ENCODE results near the gene SOS1. TPM values are rescaled to one million over a fixed set of nuclear protein-coding genes. Genes with fewer than 3 reads are reported as not detected.

The SOS1 gene
- total RNA-seq, 2 experiments from 2014 or later, result 62.1 to 68.7 TPM

DNA sequence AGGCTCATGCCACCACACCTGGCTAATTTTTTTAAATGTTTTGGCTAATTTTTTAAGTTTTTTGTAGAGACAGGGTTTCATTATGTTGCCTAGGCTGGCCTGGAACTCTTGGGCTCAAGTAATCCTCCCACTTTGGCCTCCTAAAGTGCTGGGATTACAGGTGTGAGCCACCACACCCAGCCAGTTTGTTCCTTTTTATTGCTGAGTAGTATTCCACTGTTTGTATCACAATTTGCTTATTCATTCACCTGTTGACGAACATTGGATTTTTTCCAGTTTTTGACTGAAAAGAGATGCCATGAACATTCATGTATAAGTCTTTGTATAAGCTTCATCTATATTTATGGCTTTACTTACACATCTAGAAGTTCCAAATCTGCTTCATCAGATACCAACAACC, 5.3 kb downstream of the SOS1 start:
- ChIA-PET POLR2A (no interaction called here), CTCF (interaction anchor here (1.1 kb wide), 1 partner anchor 115 kb away, joined by 3 read pairs; no protein-coding TSS in a partner anchor)

GRCh38 chr2:39114771-39115170, 6.1 kb downstream of the SOS1 start:
- POLR2A ChIA-PET, result no interaction called here
- CTCF ChIA-PET, result no interaction called here

- ChIA-PET CTCF (no interaction called here), POLR2A (no interaction called here)
Measured at GRCh38 chr2:39109537-39109936, 11.3 kb downstream of the SOS1 start.

GRCh38 chr2:39108377-39108776, 12.5 kb downstream of the SOS1 start:
- ChIA-PET POLR2A (interaction anchor here (0.6 kb wide), 1 partner anchor 48 kb away, joined by 3 read pairs; no protein-coding TSS in a partner anchor), CTCF (no interaction called here)

DNA sequence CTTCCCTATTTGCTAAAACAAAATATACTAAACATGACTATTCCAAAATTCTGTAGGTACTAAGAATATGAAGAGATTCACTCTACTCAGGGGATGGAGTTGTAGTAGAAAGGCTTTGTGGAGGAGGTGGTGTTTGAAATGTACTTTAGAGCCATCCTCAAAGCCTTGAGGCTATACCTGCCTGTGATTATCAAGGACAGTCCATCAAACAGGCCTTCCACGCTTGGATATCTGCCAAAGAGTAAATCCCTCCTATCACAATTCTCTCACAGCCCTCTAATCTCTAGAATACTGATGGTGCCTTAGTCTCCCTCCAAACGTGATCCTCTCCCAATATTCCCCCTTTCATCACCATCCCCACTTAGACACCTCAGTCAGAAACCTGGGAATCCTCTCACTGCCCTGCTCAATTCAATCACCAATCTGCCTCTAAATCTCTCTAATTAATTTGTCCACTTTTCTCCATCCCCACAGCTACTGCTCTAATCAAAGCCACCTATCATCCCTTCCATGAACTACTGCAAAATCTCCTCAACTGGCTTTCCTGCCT, 13.1 kb downstream of the SOS1 start:
- ChIA-PET CTCF (no interaction called here), POLR2A (no interaction called here)

- POLR2A ChIA-PET, result interaction anchor here (0.7 kb wide), 1 partner anchor 17 kb away, joined by 4 read pairs; no protein-coding TSS in a partner anchor
- CTCF ChIA-PET, result no interaction called here
Measured at GRCh38 chr2:39107156-39107555, 13.7 kb downstream of the SOS1 start.

DNA sequence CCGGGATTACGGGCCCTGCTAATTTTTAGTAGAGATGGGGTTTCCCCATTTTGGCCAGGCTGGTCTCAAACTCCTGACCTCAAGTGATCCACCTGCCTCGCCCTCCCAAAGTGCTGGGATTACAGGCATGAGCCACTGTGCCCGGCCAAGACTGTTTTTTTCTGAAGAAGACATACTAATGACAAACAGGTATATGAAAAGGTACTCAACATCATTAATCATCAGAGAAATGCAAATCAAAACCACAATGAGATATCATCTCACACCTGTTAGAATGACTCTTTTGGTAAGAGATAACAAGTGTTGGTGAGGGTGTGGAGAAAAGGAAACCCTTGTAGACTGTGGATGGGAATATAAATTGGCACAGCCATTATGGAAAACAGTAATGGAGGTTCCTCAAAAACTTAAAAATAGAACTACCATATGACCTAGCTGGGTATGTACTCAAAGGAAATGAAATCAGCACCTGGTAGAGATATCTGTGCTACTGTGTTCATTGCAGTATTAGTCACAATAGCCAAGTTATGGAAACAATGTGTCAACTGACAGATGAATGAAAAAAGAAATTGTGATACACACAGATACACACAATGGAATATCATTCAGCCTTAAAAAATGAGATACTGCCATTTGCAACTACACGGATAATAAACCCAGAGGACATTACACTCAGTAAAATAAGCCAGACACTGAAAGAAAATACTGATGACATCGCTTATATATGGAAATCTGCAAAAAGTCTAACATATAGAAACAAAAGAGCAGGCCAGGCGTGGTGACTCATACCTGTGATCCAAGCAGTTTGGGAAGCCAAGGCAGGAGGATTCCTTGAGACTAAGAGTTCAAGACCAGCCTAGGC, 20.8 kb downstream of the SOS1 start:
- CTCF ChIA-PET, result interaction anchor here (1.2 kb wide), 1 partner anchor 28 kb away, joined by 4 read pairs; no protein-coding TSS in a partner anchor
- POLR2A ChIA-PET, result no interaction called here

GRCh38 chr2:39099310-39099869, 21.5 kb downstream of the SOS1 start:
- ChIA-PET POLR2A (no interaction called here), CTCF (interaction anchor here (1.2 kb wide), 1 partner anchor 29 kb away, joined by 4 read pairs; no protein-coding TSS in a partner anchor)

- ChIA-PET POLR2A (no interaction called here), CTCF (no interaction called here)
Measured at GRCh38 chr2:39095624-39096023, 25.2 kb downstream of the SOS1 start.

DNA sequence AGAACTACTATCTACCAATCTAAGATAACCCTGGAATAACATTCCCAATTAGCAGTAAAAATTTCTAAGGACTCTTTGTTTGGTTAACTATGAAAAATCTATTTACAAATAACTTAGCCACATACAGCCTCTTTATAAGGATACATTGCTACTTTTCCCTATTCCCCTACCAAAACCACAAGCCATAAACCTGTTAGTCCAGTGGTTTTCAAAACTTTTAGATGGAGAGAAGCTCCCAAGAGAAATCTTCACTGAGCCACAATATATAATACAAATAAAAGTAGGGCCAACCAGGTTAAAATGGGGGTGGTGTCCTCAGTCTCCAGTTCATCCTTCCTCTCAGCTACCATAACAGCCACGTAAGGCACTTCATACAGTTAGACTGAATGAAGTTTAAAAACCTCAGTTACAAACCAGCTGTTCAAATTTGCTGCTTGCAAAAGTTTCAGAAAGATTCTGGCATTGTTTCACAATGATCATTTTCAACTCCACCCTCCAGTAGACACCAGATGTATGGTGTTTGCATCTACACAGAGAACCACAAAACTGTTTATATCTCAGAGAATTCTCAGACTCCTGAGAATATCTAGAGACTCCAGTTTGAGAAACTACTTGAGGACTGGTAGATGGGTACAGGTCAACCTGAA, 26.0 kb downstream of the SOS1 start:
- POLR2A ChIA-PET, result no interaction called here
- CTCF ChIA-PET, result interaction anchor here (1.2 kb wide), 1 partner anchor 135 kb away, joined by 3 read pairs; no protein-coding TSS in a partner anchor

GRCh38 chr2:39093218-39093898, 27.5 kb downstream of the SOS1 start:
- POLR2A ChIA-PET, result no interaction called here
- CTCF ChIA-PET, result no interaction called here

GRCh38 chr2:39091543-39091942, 29.3 kb downstream of the SOS1 start:
- ChIA-PET CTCF (no interaction called here), POLR2A (no interaction called here)

- CTCF ChIA-PET, result no interaction called here
- POLR2A ChIA-PET, result no interaction called here
Measured at GRCh38 chr2:39091063-39091462, 29.8 kb downstream of the SOS1 start.

DNA sequence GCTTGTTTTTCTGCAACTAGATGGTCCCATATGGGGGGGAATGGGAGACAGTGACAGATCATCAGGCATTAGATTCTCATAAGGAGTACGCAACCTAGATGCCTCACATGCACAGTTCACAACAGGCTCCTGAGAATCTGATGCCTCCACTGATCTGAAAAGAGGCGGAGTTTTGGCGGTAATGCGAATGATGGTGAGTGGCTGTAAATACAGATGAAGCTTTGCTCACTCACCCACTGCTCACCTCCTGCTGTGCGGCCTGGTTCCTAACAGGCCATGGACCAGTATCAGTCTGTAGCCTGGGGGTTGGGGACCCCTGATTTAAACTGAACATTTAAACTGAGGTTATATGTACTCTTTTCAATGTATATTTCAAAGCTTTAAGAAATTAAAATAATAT, 40.7 kb downstream of the SOS1 start:
- POLR2A ChIA-PET, result no interaction called here
- CTCF ChIA-PET, result no interaction called here

- ChIA-PET POLR2A (no interaction called here), CTCF (interaction anchor here (1.7 kb wide), 1 partner anchor 157 kb away, joined by 6 read pairs; no protein-coding TSS in a partner anchor)
Measured at GRCh38 chr2:39069890-39070465, 50.9 kb downstream of the SOS1 start.

DNA sequence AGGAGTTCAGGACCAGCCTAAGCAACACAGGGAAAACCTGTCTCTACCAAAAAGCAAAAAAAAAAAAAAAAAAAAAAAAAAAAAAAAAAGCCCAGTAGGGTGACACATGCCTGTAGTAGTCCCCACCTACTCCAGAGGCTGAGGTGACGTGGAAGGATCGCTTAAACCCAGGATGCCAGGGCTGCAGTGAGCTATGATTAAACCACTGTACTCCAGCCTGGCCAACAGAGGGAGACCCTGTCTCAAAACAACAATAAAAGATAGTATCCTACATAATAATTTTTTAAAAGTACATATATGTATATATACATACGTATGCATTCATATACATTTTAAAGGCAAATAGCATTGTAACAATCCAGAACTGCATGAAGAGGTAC, 51.7 kb downstream of the SOS1 start:
- CTCF ChIA-PET, result interaction anchor here (1.0 to 1.7 kb wide), 2 partner anchors 158 to 161 kb away, joined by 6 read pairs; no protein-coding TSS in a partner anchor
- POLR2A ChIA-PET, result interaction anchor here (0.7 kb wide), 1 partner anchor 408 kb away, joined by 3 read pairs; no protein-coding TSS in a partner anchor

DNA sequence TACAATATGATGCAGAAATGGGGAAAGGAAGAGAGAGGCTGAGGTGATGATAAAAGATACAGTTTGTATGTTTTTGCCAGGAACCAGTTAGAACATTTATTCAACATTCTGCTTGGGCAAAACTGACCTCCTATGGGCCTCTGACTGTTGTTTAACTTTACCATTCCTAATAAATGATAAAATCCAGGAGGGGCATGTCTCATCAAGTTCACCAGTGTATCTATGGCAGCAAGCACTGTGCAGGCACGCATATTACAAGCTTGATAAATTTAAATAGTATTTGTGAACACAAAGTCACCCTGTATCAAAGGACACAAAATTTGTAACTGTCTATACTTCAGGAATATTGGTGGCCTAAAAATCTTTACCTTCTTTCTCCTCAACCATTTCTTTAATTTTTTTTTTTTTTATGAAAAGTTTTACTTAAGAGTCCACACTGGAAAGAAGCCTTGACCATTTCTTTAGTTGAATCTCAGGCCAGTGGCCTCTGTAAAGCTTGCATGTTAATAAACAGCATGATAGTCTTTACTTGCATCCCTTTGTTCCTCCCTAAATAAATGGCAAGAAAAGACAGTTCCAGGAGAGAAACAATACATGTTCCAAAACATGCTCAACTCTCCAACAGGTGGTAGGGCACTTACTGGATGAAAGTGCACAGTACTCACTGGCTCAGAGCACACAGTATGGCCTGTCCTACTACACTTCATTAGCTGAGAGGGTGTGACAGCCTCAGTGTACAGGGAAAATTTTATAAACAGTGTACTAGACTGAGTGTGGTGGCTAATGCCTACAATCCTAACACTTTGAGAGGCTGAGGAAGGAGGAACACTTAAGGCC, 52.3 kb downstream of the SOS1 start:
- ChIA-PET CTCF (interaction anchor here (1.0 to 1.7 kb wide), 3 partner anchors 55 to 161 kb away, joined by 3 to 6 read pairs (median 6); no protein-coding TSS in a partner anchor), POLR2A (interaction anchor here (0.7 kb wide), 1 partner anchor 409 kb away, joined by 3 read pairs; no protein-coding TSS in a partner anchor)

- CTCF ChIA-PET, result interaction anchor here (2.3 kb wide), 1 partner anchor 164 kb away, joined by 10 read pairs; no protein-coding TSS in a partner anchor
- POLR2A ChIA-PET, result no interaction called here
Measured at GRCh38 chr2:39065616-39066015, 55.2 kb downstream of the SOS1 start.

Data from activated CD8-positive, alpha-beta memory T cell treated with anti-CD3 and anti-CD28 coated beads for 36 hours (primary cell).